Mesendoderm (in vitro differentiated cells): Measurements from ENCODE around the gene IFIT2.
A peak's percentile ranks its signal among the peaks of the same experiment; 100 is the strongest.

ENCODE experiments used
- DNase-seq: peaks from one replicate; pipeline ENCODE4 v3.0.0; 2013
- H2AK5ac ChIP-seq: 2 replicates; pipeline ENCODE4 v1.6.1; 2013; ENCODE audit warnings: low read length, inconsistent platforms
- H2BK120ac ChIP-seq: 2 replicates; pipeline ENCODE4 v1.6.1; 2013; ENCODE audit warnings: low read depth, mild to moderate bottlenecking, low read length, moderate library complexity, mixed read lengths
- H2BK15ac ChIP-seq: replicated peaks from 2 replicates; pipeline ENCODE4 v1.6.1; 2013; ENCODE audit warnings: low read depth, mild to moderate bottlenecking, moderate library complexity
- H2BK5ac ChIP-seq: 2 replicates; pipeline ENCODE4 v1.6.1; 2013; ENCODE audit warnings: low read length, inconsistent platforms
- H3K18ac ChIP-seq: 2 replicates; pipeline ENCODE4 v1.6.1; 2013; ENCODE audit warnings: mild to moderate bottlenecking, low read length, mixed read lengths
- H3K23ac ChIP-seq: one replicate; pipeline ENCODE4 v1.6.1; 2013; ENCODE audit warnings: low read length
- H3K27ac ChIP-seq: 2 replicates; pipeline ENCODE4 v1.5.1; 2013; ENCODE audit warnings: low read depth, mild to moderate bottlenecking, inconsistent platforms, low read length, moderate library complexity
- H3K27me3 ChIP-seq: 2 replicates; pipeline ENCODE4 v1.6.1; 2013; ENCODE audit warnings: low read length, control low read depth, mild to moderate bottlenecking, inconsistent platforms; ENCODE audit not compliant: insufficient read depth, poor library complexity
- H3K36me3 ChIP-seq: 2 replicates; pipeline ENCODE4 v1.6.1; 2013; ENCODE audit warnings: low read length, inconsistent platforms; ENCODE audit not compliant: control insufficient read depth, insufficient read depth
- H3K4ac ChIP-seq: one replicate; pipeline ENCODE4 v1.6.1; 2013; ENCODE audit warnings: low read depth, mild to moderate bottlenecking, low read length, moderate library complexity
- H3K4me1 ChIP-seq: 2 replicates; pipeline ENCODE4 v1.6.1; 2013; ENCODE audit warnings: low read depth, low read length, inconsistent platforms; ENCODE audit not compliant: control insufficient read depth
- H3K4me2 ChIP-seq: 2 replicates; pipeline ENCODE4 v1.6.1; 2013; ENCODE audit warnings: low read length
- H3K4me3 ChIP-seq: 2 replicates; pipeline ENCODE4 v1.5.1; 2013; ENCODE audit warnings: mild to moderate bottlenecking, low read length
- H3K56ac ChIP-seq: one replicate; pipeline ENCODE4 v1.6.1; 2013; ENCODE audit warnings: low read length
- H3K79me1 ChIP-seq: 2 replicates; pipeline ENCODE4 v1.6.1; 2013; ENCODE audit warnings: low read length, inconsistent platforms
- H3K79me2 ChIP-seq: 2 replicates; pipeline ENCODE4 v1.6.1; 2013; ENCODE audit warnings: mild to moderate bottlenecking, low read length; ENCODE audit not compliant: control insufficient read depth, insufficient read depth
- H3K9ac ChIP-seq: 2 replicates; pipeline ENCODE4 v1.6.1; 2013; ENCODE audit warnings: low read length, inconsistent platforms
- H4K5ac ChIP-seq: one replicate; pipeline ENCODE4 v1.6.1; 2013; ENCODE audit warnings: low read length
- H4K8ac ChIP-seq: one replicate; pipeline ENCODE4 v1.6.1; 2013; ENCODE audit warnings: low read depth, mild to moderate bottlenecking, control low read depth, low read length, moderate library complexity
- WGBS: extraction: QIAGEN DNeasy Blood & Tissue Kit; methylation state at CpG from one replicate; pipeline ENCODE4 v1.1.7; 2013; ENCODE audit warnings: low lambda C conversion rate, missing lambda C conversion rate; ENCODE audit not compliant: insufficient coverage; ENCODE audit errors: extremely low coverage; 5-methylcytosine and 5-hydroxymethylcytosine counted together

IFIT2 gene

DNA sequence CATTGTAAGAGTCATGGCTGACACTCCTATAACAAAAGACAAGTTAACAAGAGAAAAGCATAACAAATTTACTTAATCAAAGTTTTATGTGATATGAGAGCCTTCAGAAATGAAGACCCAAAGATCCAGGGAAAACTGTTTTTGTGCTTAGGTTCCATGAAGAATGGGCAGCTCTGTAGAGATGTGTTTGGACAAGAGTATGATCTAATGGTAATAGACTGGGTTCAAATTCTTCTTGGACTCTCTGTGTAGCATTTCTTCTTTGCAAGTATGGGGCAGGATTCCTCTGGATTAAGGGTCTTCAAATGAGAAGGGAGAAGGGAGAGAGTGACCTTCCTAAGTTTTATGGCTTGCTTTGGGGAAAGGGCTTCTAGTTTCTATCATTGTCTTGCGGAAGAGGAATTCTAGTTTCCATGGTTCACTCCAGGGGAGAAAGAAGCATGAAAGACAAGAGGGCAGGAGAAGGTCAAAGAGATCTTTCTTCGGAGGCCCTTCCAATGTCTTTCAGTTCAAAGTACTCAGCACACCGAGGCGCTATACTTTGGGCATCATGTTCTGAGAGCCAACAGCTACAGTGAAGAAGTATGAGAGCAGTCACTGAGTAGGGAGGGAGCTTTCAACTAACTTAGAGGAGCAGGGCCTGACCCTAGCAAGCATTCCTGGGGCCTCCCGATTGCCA, 41.4 kb downstream of the IFIT2 start:
- no peak overlapping the region for H3K23ac ChIP-seq
- no peak overlapping the region for H4K5ac ChIP-seq
- H3K9ac ChIP-seq: no peak overlapping the region
- no peaks in the 10 kb centered on the region for H3K79me1 ChIP-seq
- no peak overlapping the region for H3K56ac ChIP-seq
- H3K36me3 ChIP-seq: no peaks in the 10 kb centered on the region
- H2BK5ac ChIP-seq: no peak overlapping the region
- H3K4ac ChIP-seq: no peak overlapping the region
- no peaks in the 10 kb centered on the region for H3K27me3 ChIP-seq
- peaks cover 8% of the 10 kb centered on the region for H3K4me1 ChIP-seq
- H3K4me3 ChIP-seq: no peak overlapping the region
- DNase-seq: no peak
- no peaks in the 10 kb centered on the region for H3K79me2 ChIP-seq
- WGBS: no CpG with 5 or more reads among the region's 5 CpGs
- H4K8ac ChIP-seq: no peak overlapping the region
- H2BK120ac ChIP-seq: no peak overlapping the region
- peak overlapping the region; percentile 19 for H3K18ac ChIP-seq
- H2BK15ac ChIP-seq: no peak overlapping the region
- no peak overlapping the region for H3K27ac ChIP-seq
- H2AK5ac ChIP-seq: no peak overlapping the region
- no peak overlapping the region for H3K4me2 ChIP-seq

- WGBS: no CpG with 5 or more reads among the region's 2 CpGs
- no peak overlapping the region for H2AK5ac ChIP-seq
- no peaks in the 10 kb centered on the region for H3K27me3 ChIP-seq
- H2BK120ac ChIP-seq: no peak overlapping the region
- H3K4me2 ChIP-seq: no peak overlapping the region
- H3K36me3 ChIP-seq: no peaks in the 10 kb centered on the region
- no peak overlapping the region for H3K4ac ChIP-seq
- no peak overlapping the region for H3K4me3 ChIP-seq
- no peak overlapping the region for H4K5ac ChIP-seq
- H2BK15ac ChIP-seq: peak overlapping the region; percentile 76
- H3K18ac ChIP-seq: no peak overlapping the region
- DNase-seq: no peak
- H3K79me1 ChIP-seq: no peaks in the 10 kb centered on the region
- H3K9ac ChIP-seq: no peak overlapping the region
- no peaks in the 10 kb centered on the region for H3K79me2 ChIP-seq
- no peak overlapping the region for H2BK5ac ChIP-seq
- no peak overlapping the region for H3K23ac ChIP-seq
- peaks cover 12% of the 10 kb centered on the region for H3K4me1 ChIP-seq
- H3K56ac ChIP-seq: no peak overlapping the region
- H3K27ac ChIP-seq: no peak overlapping the region
- peak overlapping the region; percentile 81 for H4K8ac ChIP-seq
Observed at GRCh38 chr10:89344156-89344555, 42.3 kb downstream of the IFIT2 start.

DNA sequence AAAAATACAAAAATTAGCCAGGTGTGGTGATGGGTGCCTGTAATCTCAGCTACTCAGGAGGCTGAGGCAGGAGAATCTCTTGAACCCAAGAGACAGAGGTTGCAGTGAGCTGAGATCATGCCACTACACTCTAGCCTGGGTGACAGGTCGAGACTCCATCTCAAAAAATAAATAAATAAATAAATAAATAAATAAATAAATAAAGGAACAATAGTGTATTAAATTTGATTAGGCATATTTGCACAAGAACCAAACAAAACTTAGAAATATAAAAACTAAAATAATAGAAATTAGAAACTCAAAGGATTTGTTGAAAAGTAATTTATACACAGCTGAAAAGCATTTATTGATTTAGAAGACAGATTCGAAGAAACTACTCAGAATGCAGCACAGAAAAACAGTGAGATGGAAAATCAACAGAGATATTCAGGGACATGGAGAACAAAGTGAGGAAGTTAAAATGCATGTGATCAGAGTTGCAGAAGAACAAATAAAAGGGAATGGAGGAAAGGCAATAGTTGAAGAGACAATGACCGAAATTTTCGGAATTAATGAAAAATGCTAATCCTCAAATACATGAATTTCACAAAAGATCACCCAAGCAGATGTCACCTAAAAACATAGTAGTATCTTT, 43.6 kb downstream of the IFIT2 start:
- Histone ChIP-seq H3K79me2 (no peaks in the 10 kb centered on the region), H3K4me3 (no peak overlapping the region), H2BK15ac (no peak overlapping the region), H3K4me1 (peaks cover 18% of the 10 kb centered on the region), H3K23ac (no peak overlapping the region), H2BK120ac (no peak overlapping the region), H3K27ac (no peak overlapping the region), H4K8ac (no peak overlapping the region), H3K9ac (no peak overlapping the region), H3K27me3 (no peaks in the 10 kb centered on the region), H3K56ac (no peak overlapping the region), H3K4ac (no peak overlapping the region), H3K4me2 (no peak overlapping the region), H2BK5ac (no peak overlapping the region), H2AK5ac (no peak overlapping the region), H3K36me3 (no peaks in the 10 kb centered on the region), H3K18ac (no peak overlapping the region), H3K79me1 (no peaks in the 10 kb centered on the region), H4K5ac (no peak overlapping the region)
- no peak for DNase-seq
- no CpG with 5 or more reads among the region's 4 CpGs for WGBS

DNA sequence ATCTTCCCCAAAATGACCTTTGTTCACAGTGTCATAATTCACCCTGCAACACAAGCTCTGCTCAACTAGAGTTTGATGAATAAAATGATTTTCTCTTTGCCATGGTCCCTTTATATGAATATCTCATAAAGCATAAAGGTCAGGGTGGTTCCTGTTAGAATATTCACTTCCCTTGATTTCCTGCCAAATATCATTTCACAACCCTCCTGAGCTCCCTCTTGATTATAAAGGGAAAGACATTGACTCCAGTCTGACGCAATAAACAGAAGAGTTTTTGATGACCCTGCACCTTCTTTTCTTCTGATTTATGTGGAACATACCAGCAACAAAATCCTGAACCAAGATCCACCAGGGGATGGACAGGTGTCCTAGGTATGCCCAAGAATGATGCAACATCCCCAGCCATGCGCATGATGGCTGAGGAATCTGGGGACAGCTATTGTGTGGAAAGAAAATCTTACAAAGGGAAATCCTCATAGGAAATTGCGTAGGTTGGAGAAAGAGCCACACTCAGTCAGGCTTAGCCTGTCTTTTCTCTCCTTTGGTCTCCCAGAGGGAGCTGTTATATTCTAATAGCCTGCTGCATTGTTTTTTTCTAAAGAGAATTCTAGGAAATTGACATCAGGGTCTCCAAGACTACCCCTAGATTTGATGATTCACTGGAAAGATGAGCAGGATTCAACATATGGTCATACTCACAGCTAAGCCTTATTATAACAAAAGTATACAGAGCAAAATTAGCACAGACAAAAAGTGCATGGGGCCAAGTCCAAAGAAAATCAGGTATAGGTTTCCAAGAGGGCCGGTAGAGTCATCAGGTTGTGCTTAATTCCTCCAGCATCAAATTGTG, 44.8 kb downstream of the IFIT2 start:
- H3K9ac ChIP-seq: no peak overlapping the region
- peak overlapping the region; percentile 50 for H3K56ac ChIP-seq
- peaks cover 18% of the 10 kb centered on the region for H3K4me1 ChIP-seq
- peak overlapping the region; percentile 74 for H2BK120ac ChIP-seq
- DNase-seq: peak; percentile 71
- peak overlapping the region; percentile 27 for H2BK15ac ChIP-seq
- H3K27ac ChIP-seq: peak overlapping the region; percentile 33
- no peaks in the 10 kb centered on the region for H3K36me3 ChIP-seq
- H2BK5ac ChIP-seq: peak overlapping the region; percentile 79
- H2AK5ac ChIP-seq: peak overlapping the region; percentile 89
- H3K23ac ChIP-seq: no peak overlapping the region
- no peak overlapping the region for H3K4me3 ChIP-seq
- no peak overlapping the region for H4K8ac ChIP-seq
- H3K4me2 ChIP-seq: no peak overlapping the region
- no peaks in the 10 kb centered on the region for H3K79me1 ChIP-seq
- H3K18ac ChIP-seq: peak overlapping the region; percentile 61
- no peaks in the 10 kb centered on the region for H3K79me2 ChIP-seq
- WGBS: no CpG with 5 or more reads among the region's 4 CpGs
- no peaks in the 10 kb centered on the region for H3K27me3 ChIP-seq
- H4K5ac ChIP-seq: no peak overlapping the region
- peak overlapping the region; percentile 55 for H3K4ac ChIP-seq

DNA sequence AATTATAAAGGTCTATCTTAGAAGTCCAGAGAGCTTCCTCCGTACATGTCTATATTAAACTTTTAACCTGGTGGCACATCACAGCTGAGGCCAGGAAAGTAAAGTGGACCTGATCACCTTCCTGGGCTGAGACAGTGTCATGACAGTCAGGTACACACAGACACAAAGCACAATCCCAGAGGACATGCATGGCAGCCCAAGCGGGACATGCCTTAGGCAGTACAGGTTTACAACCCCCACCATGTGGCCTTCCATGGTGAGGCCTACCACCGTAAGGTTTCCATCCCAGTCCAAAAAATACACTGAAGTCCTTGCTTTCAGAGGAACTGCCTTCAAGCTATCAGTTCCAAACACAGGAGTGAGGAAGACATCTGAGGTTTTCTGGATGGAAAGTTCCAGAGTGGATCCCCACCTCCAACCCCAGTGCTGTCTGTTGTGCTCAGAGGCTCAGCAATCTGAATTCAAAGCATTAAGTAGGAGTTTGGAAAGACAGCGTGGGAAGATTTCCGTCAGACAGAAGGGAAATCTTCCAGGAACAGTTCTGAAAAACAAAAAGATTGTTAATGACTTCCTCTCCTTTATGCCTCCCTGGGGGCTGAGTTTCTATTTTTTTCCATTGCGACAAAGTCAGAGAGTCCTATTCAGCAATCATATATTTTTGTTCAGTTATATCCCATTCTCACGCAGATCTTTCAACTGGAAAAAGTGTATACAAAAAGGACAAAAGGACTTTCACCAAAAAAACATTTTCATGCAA, 46.0 kb downstream of the IFIT2 start:
- Histone ChIP-seq H3K79me1 (no peaks in the 10 kb centered on the region), H2BK5ac (peak overlapping the region; percentile 88), H3K79me2 (no peaks in the 10 kb centered on the region), H3K36me3 (no peaks in the 10 kb centered on the region), H4K8ac (no peak overlapping the region), H2BK15ac (peak overlapping the region; percentile 23), H3K9ac (no peak overlapping the region), H4K5ac (no peak overlapping the region), H2BK120ac (peak overlapping the region; percentile 65), H3K27me3 (no peaks in the 10 kb centered on the region), H3K4ac (peak overlapping the region; percentile 92), H3K4me2 (no peak overlapping the region), H3K23ac (no peak overlapping the region), H3K27ac (peak overlapping the region; percentile 52), H3K4me3 (no peak overlapping the region), H2AK5ac (peak overlapping the region; percentile 47), H3K4me1 (peaks cover 18% of the 10 kb centered on the region), H3K18ac (peak overlapping the region; percentile 93), H3K56ac (peak overlapping the region; percentile 72)
- WGBS: no CpG with 5 or more reads among the region's 7 CpGs
- DNase-seq: no peak
